Measurements from ENCODE around the gene DNMT3A. TPM values are rescaled to one million over a fixed set of nuclear protein-coding genes. Genes with fewer than 3 reads are reported as not detected.

DNMT3A gene
- total and polyA plus RNA-seq, 2 donors from 2014 or later, result 6.5 to 31.4 TPM

DNA sequence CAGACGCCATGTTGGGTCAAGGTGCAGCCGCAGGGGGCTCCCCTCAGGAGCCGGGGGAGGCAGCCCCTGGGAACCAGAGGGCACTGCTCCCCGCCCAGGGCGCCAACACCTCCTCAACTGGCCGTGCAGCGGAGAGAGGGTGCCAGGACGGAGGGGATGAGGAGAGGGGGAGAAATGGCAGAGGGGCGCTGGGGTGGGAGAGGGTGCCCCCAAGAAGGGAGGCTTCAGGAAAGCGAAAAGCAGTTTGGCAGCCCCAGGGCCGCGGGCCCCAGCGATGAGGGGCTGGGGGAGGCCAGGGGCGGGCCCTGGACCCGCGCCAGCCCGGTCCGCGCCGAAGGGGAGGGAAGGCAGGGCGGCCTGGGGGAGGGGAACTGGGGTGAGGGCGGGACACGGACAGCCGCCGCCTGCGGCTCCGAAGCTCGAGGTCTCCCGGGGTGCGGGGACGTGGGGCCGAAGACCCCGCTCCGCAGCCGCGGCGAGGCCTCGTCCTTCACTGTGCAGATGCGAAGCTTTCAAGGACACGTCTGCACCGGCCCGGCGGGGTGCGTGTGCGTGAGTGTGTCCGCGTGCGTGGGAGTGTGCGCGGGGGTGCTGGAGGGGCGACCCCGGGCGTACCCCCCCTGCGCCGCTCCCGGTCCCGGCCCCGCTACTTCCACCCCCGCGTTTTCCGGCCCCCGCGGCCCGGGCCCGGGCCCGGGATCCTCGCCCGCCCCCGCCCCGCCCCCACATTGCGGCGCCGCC is 1.4 kb downstream of the DNMT3A start:
- Histone ChIP-seq H3K27ac (ENCODE audit: low read depth in 2 of 2, low read length in 2 of 2) (peak overlapping the region; percentile 69 to 74), H3K36me3 (ENCODE audit: control insufficient read depth in 2 of 3, insufficient read depth in 3 of 3, low read length in 3 of 3) (no peaks in the 10 kb centered on the region), H3K9ac (ENCODE audit: low read length in 3 of 3) (peak overlapping the region in 1 of 3 donors; percentile 40), H3K4me3 (ENCODE audit: low read length in 3 of 3) (peak overlapping the region; percentile 12 to 53 (median 36)), H3K4me1 (ENCODE audit: control insufficient read depth in 2 of 3, insufficient read depth in 2 of 3, low read depth in 1 of 3, low read length in 3 of 3) (peaks cover 0 to 30% (median 0%) of the 10 kb centered on the region in 3 donors), H3K9me3 (ENCODE audit: control insufficient read depth in 2 of 3, insufficient read depth in 1 of 3, low read length in 3 of 3) (no peaks in the 10 kb centered on the region), H3K27me3 (ENCODE audit: control insufficient read depth, insufficient read depth, low read length) (no peaks in the 10 kb centered on the region)
- FAIRE-seq (no peak), DNase-seq (peak; percentile 41 to 86 (median 69))
- intact Hi-C loops (cut with DNase I), result no loop called here
- TF ChIP-seq, protein P1, sequence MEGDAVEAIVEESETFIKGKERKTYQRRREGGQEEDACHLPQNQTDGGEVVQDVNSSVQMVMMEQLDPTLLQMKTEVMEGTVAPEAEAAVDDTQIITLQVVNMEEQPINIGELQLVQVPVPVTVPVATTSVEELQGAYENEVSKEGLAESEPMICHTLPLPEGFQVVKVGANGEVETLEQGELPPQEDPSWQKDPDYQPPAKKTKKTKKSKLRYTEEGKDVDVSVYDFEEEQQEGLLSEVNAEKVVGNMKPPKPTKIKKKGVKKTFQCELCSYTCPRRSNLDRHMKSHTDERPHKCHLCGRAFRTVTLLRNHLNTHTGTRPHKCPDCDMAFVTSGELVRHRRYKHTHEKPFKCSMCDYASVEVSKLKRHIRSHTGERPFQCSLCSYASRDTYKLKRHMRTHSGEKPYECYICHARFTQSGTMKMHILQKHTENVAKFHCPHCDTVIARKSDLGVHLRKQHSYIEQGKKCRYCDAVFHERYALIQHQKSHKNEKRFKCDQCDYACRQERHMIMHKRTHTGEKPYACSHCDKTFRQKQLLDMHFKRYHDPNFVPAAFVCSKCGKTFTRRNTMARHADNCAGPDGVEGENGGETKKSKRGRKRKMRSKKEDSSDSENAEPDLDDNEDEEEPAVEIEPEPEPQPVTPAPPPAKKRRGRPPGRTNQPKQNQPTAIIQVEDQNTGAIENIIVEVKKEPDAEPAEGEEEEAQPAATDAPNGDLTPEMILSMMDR (IDR thresholded peaks at IDR 0.05; ENCODE audit: borderline replicate concordance, extremely low read depth, insufficient read depth), result no peak

DNA sequence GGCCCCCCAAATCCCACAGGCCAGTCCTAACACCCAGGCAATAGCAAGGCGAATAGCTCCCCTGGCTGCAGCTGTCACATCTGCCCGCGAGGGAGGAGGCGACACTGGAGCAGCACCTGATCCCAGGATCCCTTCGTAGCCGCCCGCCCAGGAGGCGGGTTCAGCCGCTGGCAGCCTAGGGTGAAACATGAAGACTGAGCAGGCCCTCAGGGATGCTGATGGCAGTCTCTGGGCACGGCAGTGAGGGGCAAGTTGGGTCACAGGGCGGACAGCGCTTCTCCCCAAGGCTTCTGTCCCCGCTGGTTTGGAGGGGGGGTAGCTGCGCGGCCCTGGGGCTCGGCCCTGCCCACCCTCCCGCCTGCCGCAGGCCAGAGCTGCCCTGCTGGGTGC is 1.9 kb downstream of the DNMT3A start:
- peak overlapping the region in 1 of 3 donors; percentile 43 for H3K9ac ChIP-seq (ENCODE audit: low read length in 3 of 3)
- intact Hi-C loops (cut with DNase I), result no loop called here
- FAIRE-seq (no peak), DNase-seq (peak; percentile 59 to 80 (median 71))
- peaks cover 0 to 30% (median 0%) of the 10 kb centered on the region in 3 donors for H3K4me1 ChIP-seq (ENCODE audit: control insufficient read depth in 2 of 3, insufficient read depth in 2 of 3, low read depth in 1 of 3, low read length in 3 of 3)
- TF ChIP-seq, protein P1 (IDR thresholded peaks at IDR 0.05; ENCODE audit: borderline replicate concordance, extremely low read depth, insufficient read depth), result no peak
- peak overlapping the region in 2 of 3 donors; percentile 12 to 53 for H3K4me3 ChIP-seq (ENCODE audit: low read length in 3 of 3)
- H3K27ac ChIP-seq (ENCODE audit: low read depth in 2 of 2, low read length in 2 of 2), result peak overlapping the region; percentile 69 to 71
- no peaks in the 10 kb centered on the region for H3K36me3 ChIP-seq (ENCODE audit: control insufficient read depth in 2 of 3, insufficient read depth in 3 of 3, low read length in 3 of 3)
- H3K27me3 ChIP-seq (ENCODE audit: control insufficient read depth, insufficient read depth, low read length), result no peaks in the 10 kb centered on the region
- no peaks in the 10 kb centered on the region for H3K9me3 ChIP-seq (ENCODE audit: control insufficient read depth in 2 of 3, insufficient read depth in 1 of 3, low read length in 3 of 3)

- H3K27ac ChIP-seq (ENCODE audit: low read depth in 2 of 2, low read length in 2 of 2), result peak overlapping the region; percentile 16 to 34
- no peaks in the 10 kb centered on the region for H3K36me3 ChIP-seq (ENCODE audit: control insufficient read depth in 2 of 3, insufficient read depth in 3 of 3, low read length in 3 of 3)
- TF ChIP-seq, protein P1 (IDR thresholded peaks at IDR 0.05; ENCODE audit: borderline replicate concordance, extremely low read depth, insufficient read depth), result no peak
- intact Hi-C loops (cut with DNase I), result no loop called here
- H3K27me3 ChIP-seq (ENCODE audit: control insufficient read depth, insufficient read depth, low read length), result no peaks in the 10 kb centered on the region
- no peaks in the 10 kb centered on the region for H3K9me3 ChIP-seq (ENCODE audit: control insufficient read depth in 2 of 3, insufficient read depth in 1 of 3, low read length in 3 of 3)
- peak overlapping the region in 2 of 3 donors; percentile 32 to 43 for H3K9ac ChIP-seq (ENCODE audit: low read length in 3 of 3)
- H3K4me3 ChIP-seq (ENCODE audit: low read length in 3 of 3), result no peak overlapping the region
- FAIRE-seq (no peak), DNase-seq (peak in 2 of 5 donors; percentile 51 to 58)
- H3K4me1 ChIP-seq (ENCODE audit: control insufficient read depth in 2 of 3, insufficient read depth in 2 of 3, low read depth in 1 of 3, low read length in 3 of 3), result peaks cover 0 to 30% (median 0%) of the 10 kb centered on the region in 3 donors
Measured at GRCh38 chr2:25339211-25339674, 2.5 kb downstream of the DNMT3A start.
